Fibroblast of upper back skin (primary cell): ENCODE measurements around the gene VPS39.
A peak's percentile ranks its signal among the peaks of the same experiment; 100 is the strongest.

Experiments
- DNase-seq: peaks from one replicate; pipeline ENCODE4 v3.0.0-alpha.2; 2013

VPS39 gene

GRCh38 chr15:42143356-42143755, 64.7 kb downstream of the VPS39 start:
- DNase-seq, result no peak

- DNase-seq, result no peak
These were observed 66.1 kb downstream of the VPS39 start for GRCh38 chr15:42141795-42142667.

DNA sequence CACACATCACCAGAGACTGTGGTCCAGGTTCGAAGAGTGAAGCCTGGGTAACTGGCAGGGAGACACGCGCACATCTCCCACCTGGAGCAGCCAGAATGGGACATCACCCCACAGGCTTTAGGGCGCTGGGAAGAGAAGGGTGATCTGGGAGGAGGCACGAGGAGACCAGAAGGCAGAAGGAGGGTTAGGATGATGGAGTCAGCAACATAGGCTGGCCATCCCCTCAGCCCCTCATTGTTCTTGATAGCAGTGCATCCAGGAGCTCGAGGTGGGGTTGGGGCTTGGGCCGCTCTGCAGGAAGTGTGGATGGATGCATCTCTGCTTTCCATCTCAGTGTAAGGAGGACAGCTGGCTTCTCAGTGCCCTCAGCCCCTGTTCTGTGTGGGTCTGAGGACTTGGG, 66.9 kb downstream of the VPS39 start:
- no peak for DNase-seq

DNA sequence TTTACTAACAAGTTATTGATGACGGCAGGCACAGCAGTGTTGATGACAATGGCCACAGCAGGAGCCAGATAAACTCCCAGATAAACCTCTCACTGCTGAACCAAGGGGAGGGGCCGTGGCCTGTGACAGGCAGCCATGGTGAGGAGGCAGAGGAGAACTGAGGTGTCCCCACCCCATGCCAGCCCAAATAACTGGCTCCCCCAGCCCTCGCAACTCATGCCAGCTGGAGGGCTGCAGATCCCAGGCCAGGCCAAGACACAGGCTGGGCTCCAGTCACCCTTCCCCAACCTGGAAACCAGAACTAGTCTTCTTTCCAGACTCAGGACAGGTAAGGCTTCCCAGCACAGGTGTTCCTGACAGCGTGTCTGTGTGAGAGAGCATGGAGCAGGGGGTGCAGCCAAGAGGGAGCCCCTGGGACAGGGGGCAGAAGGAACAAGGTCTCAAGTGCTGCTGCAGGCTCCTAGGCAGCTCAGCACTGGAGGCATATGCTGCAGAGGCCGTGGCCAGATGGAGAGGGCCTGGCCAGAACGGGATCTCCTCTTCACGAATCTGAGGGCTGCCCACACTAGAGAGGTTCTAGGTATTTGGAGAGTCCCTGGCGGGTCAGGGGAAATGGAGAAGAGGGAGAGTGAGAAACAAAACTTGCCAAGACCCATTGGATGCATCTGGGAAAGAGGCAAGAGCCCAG, 67.6 kb downstream of the VPS39 start:
- no peak for DNase-seq

- DNase-seq, result no peak
These were observed 68.5 kb downstream of the VPS39 start for GRCh38 chr15:42139596-42139995.

- no peak for DNase-seq
These were observed 69.1 kb downstream of the VPS39 start for GRCh38 chr15:42138968-42139386.

GRCh38 chr15:42138411-42138810, 69.7 kb downstream of the VPS39 start:
- no peak for DNase-seq

DNA sequence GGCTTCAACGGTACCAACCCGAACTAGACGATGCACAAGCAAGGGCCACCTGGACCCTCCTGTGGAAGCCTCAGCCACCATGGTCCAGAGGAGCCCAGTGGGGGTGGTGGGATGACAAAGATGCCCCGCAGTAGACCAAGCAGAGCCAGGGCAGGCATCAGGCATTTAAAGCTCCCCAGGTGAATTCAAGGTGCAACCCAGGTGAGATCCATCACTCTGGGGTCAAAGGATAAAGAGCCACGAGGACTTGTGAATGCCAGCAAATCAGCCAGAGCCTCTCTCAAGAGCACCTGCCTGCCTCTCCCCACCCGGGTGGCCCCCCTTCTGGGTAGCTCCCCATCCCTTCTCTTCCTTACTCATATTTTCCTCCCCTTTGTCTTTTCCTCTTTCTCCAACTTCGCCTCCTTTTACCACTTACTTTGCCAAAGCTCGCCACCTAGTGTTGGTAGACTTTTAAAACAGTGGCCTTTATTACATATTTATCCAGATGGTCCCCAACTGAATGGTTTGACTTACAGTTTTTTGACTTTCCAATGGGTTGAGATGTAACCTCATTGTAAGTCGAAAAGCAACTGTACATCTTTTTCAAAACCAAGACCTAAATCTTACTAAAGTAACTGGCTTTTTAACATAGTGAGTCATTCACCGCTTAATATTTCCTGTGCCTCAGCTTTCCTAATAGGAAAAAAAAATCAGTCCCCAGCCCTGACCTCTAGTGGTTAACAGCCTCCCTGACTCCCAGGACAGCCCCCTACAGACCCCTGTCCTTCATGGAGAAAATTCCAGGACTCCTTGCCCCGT, 70.4 kb downstream of the VPS39 start:
- peak; percentile 58 for DNase-seq

DNA sequence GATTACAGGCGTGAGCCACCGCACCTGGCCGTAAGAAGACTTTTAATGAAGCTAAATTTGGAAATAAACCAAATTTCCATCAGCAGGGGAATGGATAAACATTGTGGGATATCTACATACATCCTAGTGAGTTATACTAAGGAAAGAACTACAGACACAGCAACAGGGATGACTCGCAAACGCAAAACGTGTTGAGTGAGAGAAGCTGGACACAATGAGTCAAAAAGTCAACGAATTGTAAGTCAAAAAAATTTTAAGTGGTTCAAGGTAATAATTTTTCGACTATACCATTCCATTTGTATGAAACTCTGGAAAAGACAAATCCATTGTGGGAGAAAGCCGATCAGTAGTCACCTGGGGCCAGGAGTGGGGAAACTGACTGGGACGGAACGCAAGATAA, 71.6 kb downstream of the VPS39 start:
- no peak for DNase-seq

- DNase-seq, result no peak
These were observed 72.8 kb downstream of the VPS39 start for GRCh38 chr15:42135351-42135750.

DNA sequence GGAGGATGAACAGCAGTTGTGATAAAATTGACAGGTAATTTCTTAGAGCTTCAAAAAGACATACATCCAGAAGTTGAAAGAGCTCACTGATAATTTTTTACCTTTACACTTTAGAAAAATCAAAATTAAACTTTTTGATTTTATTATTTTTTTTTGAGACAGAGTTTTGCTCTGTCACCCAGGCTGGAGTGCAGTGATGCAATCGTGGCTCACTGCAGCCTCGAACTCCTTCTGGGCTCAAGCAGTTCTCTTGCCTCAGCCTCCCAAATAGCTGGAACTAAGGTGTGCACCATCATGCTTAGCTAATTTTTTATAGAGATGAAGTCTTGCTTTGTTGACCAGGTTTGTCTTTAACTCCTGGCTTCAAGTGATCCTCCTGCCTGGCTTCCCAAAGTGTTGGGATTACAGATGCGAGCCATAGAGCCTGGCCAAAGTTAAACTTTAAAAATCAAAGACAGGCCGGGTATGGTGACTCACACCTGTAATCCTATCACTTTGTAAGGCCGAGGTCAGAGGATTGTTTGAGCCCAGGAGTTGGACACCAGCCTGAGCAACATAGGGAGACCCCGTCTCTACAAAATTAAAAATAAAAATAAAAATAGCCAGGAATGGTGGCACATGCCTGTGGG, 73.4 kb downstream of the VPS39 start:
- DNase-seq, result no peak

DNA sequence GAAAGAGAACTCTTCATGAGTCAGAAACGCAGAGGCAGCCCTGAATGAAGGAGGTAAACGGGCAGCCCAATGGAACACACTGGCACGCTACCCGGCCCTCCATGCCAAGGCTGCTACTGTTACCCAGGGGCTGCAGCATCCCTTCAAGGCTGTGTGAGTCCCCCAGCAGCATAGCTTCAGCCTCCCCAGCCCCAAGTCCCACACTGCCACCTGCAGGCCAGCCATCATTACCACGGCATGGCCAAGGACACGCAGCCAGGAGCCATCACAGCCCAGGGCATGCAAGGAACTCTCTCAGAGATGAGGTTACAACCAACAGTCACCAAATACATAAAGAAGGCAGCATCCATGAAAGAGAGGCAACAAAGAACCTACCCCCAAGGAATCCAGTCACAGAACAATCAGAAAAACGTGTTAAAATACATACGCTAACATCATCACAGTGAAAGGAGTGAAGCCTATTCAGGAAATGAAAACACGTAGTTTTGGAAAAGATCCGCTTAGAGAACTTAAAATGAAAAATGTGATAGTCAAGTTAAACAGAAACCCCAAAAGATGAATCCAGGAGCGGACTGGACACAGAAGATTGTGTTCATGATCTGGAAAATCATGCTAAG, 74.1 kb downstream of the VPS39 start:
- DNase-seq, result peak; percentile 33

DNA sequence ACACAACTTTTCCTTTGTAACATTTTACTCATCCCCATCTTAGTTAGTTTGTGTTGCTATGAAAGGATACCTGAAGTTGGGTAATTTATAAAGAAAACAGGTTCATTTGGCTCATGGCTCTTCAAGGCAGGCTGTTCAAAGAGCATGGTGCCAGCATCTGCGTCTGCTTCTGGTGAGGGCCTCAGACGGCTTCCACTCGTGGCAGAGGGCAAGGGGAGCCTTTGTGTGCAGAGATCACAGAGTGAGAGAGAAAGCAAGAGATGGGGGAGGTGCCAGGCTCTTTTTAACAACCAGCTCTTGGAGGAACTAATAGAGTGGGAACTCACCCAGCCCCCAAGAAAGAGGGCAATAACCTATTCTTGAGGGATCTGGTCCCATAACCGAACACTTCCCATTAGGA, 74.7 kb downstream of the VPS39 start:
- DNase-seq, result no peak

DNA sequence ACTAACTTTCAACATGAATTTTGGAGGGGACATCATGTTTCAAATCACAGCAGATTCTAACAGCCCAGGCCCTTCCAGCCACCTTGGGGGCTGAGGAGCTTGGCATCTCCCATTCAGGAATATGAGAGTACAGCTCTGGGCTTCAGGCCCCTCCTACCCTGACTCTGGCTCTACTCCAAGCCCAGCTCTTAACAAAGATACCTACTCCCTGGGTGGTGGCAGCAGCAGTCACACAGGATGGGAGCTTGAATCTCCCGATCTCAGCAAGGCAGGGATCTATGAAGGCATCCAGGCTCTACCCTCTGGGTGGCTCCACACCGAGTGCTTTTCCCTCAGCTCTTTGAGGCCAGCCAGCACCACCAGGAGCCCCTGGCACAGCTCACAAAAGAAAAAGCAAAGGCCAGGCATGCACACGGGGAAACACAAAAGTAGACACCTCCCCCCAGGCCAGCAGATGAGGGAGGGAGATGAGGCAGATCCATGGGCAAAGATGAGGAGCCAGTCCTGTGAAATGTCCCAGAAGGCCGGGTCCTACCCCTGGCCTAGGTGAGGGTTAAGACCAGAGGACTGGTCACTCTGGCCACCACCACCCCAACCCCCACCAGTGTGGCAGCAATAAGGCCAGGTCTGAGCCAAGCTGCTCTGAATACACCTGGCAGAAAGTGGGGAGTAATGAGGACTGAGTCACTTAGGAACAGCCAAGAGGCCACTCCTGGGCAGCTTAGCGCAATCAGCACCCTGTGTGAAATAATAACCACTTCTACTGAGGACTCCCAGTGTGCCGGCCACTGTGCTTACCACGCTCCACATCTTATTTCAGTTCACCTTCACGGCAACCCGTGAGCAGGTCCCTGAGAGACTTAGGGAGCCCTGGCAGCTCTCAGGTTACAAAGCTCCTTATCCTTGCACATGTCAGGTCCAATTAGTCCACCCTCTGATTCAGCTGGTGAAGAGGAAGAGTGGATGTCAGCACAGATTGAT, 76.0 kb downstream of the VPS39 start:
- DNase-seq, result peak; percentile 15

DNA sequence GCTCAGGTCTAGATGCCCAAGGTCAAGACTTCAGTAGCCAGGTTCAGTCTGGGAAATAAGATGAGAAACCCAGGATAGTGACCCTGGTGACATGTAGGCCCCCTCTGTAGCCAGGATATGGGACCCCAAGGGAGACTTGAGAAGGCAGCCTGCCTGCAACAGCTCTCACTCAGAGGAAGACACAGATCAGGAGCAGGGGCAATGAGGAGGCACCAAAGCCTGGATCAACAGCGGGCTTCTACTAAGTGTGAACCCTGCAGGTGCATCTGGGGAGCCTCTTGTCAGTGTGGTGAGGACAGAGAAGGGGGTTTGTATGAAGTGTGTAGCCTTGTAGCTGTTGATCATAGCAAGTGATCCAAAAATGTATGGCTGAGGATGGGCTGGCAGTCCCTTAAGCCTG, 77.1 kb downstream of the VPS39 start:
- no peak for DNase-seq

GRCh38 chr15:42130246-42130986, 77.7 kb downstream of the VPS39 start:
- no peak for DNase-seq

DNA sequence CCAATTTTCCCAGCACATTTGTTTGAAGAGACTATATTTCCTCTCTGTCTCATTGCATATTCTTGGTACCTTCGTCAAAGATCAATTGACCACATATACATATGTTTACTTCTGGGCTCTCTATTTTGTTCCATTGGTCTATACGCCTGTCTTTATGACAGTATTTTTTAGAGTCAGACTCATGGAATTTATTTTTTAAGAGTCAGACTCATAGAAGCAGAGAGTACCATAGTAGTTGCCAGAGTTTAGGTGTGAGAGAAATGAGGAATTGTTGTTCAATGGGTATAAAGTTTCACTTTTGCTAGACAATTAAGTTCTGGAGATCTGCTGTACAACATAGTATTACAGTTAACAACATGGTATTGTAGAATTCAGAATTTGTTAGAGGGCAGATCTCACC, 78.7 kb downstream of the VPS39 start:
- DNase-seq, result peak; percentile 8

GRCh38 chr15:42128476-42128875, 79.6 kb downstream of the VPS39 start:
- no peak for DNase-seq

DNA sequence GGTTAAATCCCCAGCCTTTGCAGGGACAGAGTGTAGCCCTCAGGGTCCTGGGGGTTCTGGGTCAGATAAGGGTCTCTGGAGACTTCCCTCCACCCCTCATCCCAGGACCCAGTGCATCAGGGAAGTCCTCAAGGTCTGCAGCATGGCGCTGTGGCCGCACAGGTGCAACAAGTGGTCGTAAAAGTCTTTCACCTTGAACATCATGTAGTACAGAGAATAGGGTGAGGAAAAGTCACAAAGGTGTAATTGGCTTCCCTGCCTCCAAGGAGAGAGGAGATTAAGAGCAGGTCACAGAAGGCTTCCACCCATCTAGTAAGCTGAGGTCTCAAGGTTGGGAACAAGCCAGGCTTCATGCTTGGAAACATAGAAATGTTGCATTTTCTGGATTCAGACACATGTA, 84.6 kb downstream of the VPS39 start:
- no peak for DNase-seq

GRCh38 chr15:42121682-42122081, 86.4 kb downstream of the VPS39 start:
- no peak for DNase-seq

- DNase-seq, result no peak
These were observed 87.1 kb downstream of the VPS39 start for GRCh38 chr15:42121021-42121420.
